ENCODE data around the gene CDC34. TPM values are rescaled to one million over a fixed set of nuclear protein-coding genes. Genes with fewer than 3 reads are reported as not detected.

CDC34 gene
- total RNA-seq, 2 donors from 2014 or later, result 128 to 138 TPM

GRCh38 chr19:574658-575526 is 43.3 kb downstream of the CDC34 start:
- H3K36me3 ChIP-seq (ENCODE audit: control insufficient read depth, insufficient read depth, low read length), result peaks cover 24% of the 10 kb centered on the region
- peak; percentile 59 for DNase-seq
- H3K9ac ChIP-seq (ENCODE audit: extremely low read depth, low read length, poor library complexity, severe bottlenecking), result peak overlapping the region; percentile 50
- Mint-ChIP-seq H3K27ac (peak overlapping the region; percentile 83), H3K9me3 (peaks cover 4% of the 10 kb centered on the region), H3K27me3 (ENCODE audit: insufficient read depth) (peaks cover 4% of the 10 kb centered on the region), H3K4me1 (peaks cover 18% of the 10 kb centered on the region), H3K36me3 (ENCODE audit: low read depth) (peaks cover 12% of the 10 kb centered on the region), H3K4me3 (peak overlapping the region; percentile 88)
- peak overlapping the region; percentile 51 for H3K27ac ChIP-seq (ENCODE audit: low read depth, low read length)
- TF ChIP-seq CTCF (conservative IDR thresholded peaks at IDR 0.05), result no peak
- H3K27me3 ChIP-seq (ENCODE audit: control insufficient read depth, insufficient read depth, low read length, poor library complexity, severe bottlenecking), result no peaks in the 10 kb centered on the region
- 59 to 62% methylated on average over 24 to 32 of the region's 32 CpGs for WGBS, 2 experiments (ENCODE audit: insufficient coverage in 1 of 2, insufficient read length in 1 of 2)
- no peaks in the 10 kb centered on the region for H3K9me3 ChIP-seq (ENCODE audit: control insufficient read depth, low read length)
- peaks cover 3% of the 10 kb centered on the region for H3K4me1 ChIP-seq (ENCODE audit: control insufficient read depth, insufficient read depth, low read length)
- peak overlapping the region; percentile 91 for H3K4me3 ChIP-seq (ENCODE audit: low read length)

GRCh38 chr19:575527-576506 is 44.3 kb downstream of the CDC34 start:
- Histone ChIP-seq H3K9ac (ENCODE audit: extremely low read depth, low read length, poor library complexity, severe bottlenecking) (no peak overlapping the region), H3K27ac (ENCODE audit: low read depth, low read length) (no peak overlapping the region), H3K27me3 (ENCODE audit: control insufficient read depth, insufficient read depth, low read length, poor library complexity, severe bottlenecking) (no peaks in the 10 kb centered on the region), H3K4me3 (ENCODE audit: low read length) (no peak overlapping the region), H3K9me3 (ENCODE audit: control insufficient read depth, low read length) (no peaks in the 10 kb centered on the region), H3K36me3 (ENCODE audit: control insufficient read depth, insufficient read depth, low read length) (peaks cover 31% of the 10 kb centered on the region), H3K4me1 (ENCODE audit: control insufficient read depth, insufficient read depth, low read length) (peaks cover 3% of the 10 kb centered on the region)
- 86 to 95% methylated on average over 19 to 32 of the region's 38 CpGs for WGBS, 2 experiments (ENCODE audit: insufficient coverage in 1 of 2, insufficient read length in 1 of 2)
- peaks cover 3% of the 10 kb centered on the region for H3K9me3 Mint-ChIP-seq
- peaks cover 16% of the 10 kb centered on the region for H3K36me3 Mint-ChIP-seq (ENCODE audit: low read depth)
- DNase-seq, result peak; percentile 55
- H3K4me1 Mint-ChIP-seq, result peaks cover 18% of the 10 kb centered on the region
- peak overlapping the region; percentile 88 for H3K4me3 Mint-ChIP-seq
- H3K27ac Mint-ChIP-seq, result no peak overlapping the region
- H3K27me3 Mint-ChIP-seq (ENCODE audit: insufficient read depth), result peaks cover 3% of the 10 kb centered on the region
- TF ChIP-seq CTCF (conservative IDR thresholded peaks at IDR 0.05), result no peak

GRCh38 chr19:576768-577438 is 45.3 kb downstream of the CDC34 start:
- Mint-ChIP-seq H3K36me3 (ENCODE audit: low read depth) (peaks cover 16% of the 10 kb centered on the region), H3K4me1 (peaks cover 13% of the 10 kb centered on the region), H3K27ac (peak overlapping the region; percentile 58), H3K27me3 (ENCODE audit: insufficient read depth) (no peaks in the 10 kb centered on the region), H3K9me3 (no peaks in the 10 kb centered on the region), H3K4me3 (no peak overlapping the region)
- Histone ChIP-seq H3K9me3 (ENCODE audit: control insufficient read depth, low read length) (no peaks in the 10 kb centered on the region), H3K9ac (ENCODE audit: extremely low read depth, low read length, poor library complexity, severe bottlenecking) (no peak overlapping the region), H3K36me3 (ENCODE audit: control insufficient read depth, insufficient read depth, low read length) (peaks cover 39% of the 10 kb centered on the region), H3K27ac (ENCODE audit: low read depth, low read length) (no peak overlapping the region), H3K27me3 (ENCODE audit: control insufficient read depth, insufficient read depth, low read length, poor library complexity, severe bottlenecking) (no peaks in the 10 kb centered on the region), H3K4me1 (ENCODE audit: control insufficient read depth, insufficient read depth, low read length) (peaks cover 3% of the 10 kb centered on the region), H3K4me3 (ENCODE audit: low read length) (no peak overlapping the region)
- no peak for DNase-seq
- no peak for TF ChIP-seq CTCF (conservative IDR thresholded peaks at IDR 0.05)
- 95 to 100% methylated on average over 23 to 28 of the region's 28 CpGs for WGBS, 2 experiments (ENCODE audit: insufficient coverage in 1 of 2, insufficient read length in 1 of 2)
